Measurements from ENCODE around the gene EIF6. TPM values are rescaled to one million over a fixed set of nuclear protein-coding genes. Genes with fewer than 3 reads are reported as not detected.

EIF6 gene
- polyA plus RNA-seq, 4 donors = 140 to 182 (median 148) TPM

- no peak for DNase-seq (ENCODE audit: low read depth in 4 of 4, low spot score in 2 of 4)
These were observed 11.1 kb upstream of the EIF6 start for GRCh38 chr20:35295674-35296073.

DNA sequence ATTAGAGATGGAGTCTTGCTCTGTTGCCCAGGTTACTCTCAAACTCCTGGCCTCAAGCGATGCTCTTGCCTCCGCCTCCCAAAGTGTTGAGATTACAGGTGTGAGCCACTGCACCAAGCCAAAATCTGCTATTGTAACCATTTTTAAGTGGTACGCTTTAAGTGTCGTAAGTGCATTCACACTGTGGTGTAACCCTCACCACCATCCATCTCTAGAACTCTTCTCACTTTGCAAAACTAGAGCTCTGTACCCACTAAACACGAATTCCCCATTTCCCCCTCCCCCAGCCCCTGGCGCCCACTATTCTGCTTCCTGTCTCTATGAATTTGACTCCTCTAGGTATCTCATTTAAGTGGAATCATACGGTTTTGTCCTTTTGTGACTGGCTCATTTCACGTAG, 10.5 kb upstream of the EIF6 start:
- no peak for DNase-seq (ENCODE audit: low read depth in 4 of 4, low spot score in 2 of 4)

DNA sequence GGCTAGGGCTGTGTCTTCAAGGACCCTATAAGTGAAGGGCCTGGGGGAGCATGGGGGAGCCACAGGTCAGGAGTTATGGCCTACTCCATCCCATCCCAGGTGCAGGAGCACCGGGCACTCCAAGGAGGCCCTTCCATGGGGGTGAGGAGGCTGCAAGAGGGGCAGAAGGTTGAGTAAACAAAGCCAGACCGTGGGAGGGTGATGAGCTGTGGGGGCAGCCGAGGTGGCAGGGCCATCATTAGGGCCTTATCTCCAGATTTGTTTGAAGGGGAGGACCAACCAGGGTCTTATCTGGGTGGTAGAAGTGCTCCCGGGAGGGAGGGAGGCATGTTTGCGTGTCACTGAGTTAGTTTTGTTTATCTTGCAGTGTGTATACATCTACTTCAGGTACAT, 9.7 kb upstream of the EIF6 start:
- DNase-seq (ENCODE audit: low read depth in 4 of 4, low spot score in 2 of 4) = no peak

GRCh38 chr20:35293303-35294292, 9.0 kb upstream of the EIF6 start:
- no peak for DNase-seq (ENCODE audit: low read depth in 4 of 4, low spot score in 2 of 4)

GRCh38 chr20:35292504-35293285, 8.1 kb upstream of the EIF6 start:
- DNase-seq (ENCODE audit: low read depth in 4 of 4, low spot score in 2 of 4) = no peak

DNA sequence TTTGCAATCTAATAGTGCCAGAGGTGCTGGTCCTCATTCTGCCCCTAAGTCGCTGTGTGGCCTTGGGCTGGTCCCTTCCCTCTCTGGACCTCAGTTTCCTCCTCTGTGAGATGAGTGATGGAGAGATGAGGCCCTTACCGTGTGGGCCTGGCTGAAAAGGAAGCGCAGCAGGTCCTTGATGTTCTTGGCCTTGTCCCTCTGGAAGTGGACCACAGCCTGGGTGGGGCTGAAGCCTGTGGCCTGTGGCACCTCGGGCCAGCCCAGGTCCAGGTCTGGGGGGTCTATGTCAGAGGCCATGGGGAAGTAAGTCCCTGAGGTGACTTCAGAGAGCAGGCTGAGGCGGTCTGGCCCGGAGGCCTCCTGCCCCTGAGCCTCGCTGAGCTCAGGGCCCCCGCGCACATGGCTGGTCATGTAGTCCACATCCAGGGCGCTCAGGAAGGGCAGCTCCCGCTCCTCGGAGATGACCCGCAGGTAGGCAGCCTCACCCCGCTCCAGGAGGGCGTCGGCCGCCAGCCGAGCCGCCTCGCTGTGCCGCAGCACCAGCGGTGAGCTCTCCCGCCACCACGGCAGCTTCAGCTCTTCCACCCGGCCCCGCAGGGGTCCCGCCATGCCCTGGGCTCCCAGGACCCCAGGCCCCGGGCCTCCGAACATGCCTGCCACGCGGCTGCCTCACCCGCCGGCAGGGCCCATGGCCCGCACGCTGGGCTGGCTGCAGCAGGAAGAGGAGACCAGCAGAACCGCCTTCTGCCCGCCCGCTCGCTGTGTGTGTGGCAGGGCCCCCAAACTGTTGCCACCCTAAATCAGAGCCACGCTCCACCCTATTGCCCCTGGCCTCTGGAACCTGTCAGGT, 7.3 kb upstream of the EIF6 start, which contains the start of gene FAM83C:
FAM83C (minus strand) TSS at position 772 of the 850 bp plus-strand sequence; CDS start at position 651, 121 bp downstream.
- DNase-seq (ENCODE audit: low read depth in 4 of 4, low spot score in 2 of 4) = no peak

DNA sequence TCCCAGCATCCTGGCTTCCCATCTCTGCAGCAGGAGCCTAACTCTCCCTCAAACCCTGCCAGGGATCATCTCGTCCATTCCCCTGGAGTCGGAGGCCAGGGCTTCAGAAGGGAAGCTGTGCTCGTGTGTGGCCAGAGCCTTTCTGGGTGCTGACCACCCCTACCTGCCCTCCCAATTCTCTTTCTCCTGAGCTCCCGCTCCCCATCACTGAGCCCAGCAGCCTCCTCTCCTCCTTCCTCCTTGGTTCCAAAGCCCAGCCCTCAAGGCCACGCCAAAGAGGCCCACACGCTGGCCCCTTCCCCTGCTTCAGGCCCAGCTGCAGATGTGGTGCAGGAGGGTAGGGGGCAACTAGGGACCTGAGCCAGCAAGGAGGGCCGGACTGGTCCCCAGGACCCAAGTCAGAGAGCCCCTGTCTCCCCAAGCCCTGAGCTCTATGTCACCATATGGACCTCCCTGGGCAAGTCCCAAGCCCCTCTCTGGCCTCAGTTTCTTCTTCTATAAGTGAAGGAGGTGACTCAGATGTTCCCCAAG, 6.4 kb upstream of the EIF6 start:
- no peak for DNase-seq (ENCODE audit: low read depth in 4 of 4, low spot score in 2 of 4)

DNA sequence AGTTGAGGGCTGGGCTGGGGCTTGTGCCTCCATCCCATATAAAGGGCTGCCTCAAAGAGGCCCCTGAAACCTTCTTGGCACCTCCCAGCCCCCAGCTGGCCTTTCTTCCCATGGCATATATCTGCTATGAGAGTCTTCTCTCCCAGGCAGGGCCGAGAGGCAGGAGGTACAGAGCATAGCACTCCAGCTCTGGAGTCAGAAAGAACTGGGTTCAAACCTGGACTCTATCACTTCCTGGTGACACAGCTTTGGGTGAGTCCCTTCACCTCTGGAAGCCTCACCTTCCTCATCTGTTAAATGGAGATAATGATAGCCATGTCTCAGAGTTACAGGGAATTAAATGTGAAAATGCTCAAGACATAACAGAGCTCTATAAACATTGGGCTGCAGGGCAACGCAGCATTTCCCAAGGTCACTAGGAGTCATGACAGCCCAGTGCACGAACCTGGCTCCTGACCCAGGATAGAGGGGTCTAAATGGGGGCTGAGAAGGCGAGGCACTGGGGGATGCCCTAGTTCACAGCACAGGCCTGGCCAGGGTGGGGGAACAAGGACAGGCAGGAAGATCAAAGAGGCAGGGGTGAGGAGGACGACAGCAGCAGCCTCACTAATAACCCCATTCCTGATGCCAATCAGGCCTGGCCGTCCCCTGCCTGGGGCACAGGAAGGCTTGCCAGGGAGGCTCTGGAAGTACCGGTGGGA, 5.8 kb upstream of the EIF6 start:
- DNase-seq (ENCODE audit: low read depth in 4 of 4, low spot score in 2 of 4) = no peak

GRCh38 chr20:35288325-35289060, 3.9 kb upstream of the EIF6 start:
- DNase-seq (ENCODE audit: low read depth in 4 of 4, low spot score in 2 of 4) = no peak

DNA sequence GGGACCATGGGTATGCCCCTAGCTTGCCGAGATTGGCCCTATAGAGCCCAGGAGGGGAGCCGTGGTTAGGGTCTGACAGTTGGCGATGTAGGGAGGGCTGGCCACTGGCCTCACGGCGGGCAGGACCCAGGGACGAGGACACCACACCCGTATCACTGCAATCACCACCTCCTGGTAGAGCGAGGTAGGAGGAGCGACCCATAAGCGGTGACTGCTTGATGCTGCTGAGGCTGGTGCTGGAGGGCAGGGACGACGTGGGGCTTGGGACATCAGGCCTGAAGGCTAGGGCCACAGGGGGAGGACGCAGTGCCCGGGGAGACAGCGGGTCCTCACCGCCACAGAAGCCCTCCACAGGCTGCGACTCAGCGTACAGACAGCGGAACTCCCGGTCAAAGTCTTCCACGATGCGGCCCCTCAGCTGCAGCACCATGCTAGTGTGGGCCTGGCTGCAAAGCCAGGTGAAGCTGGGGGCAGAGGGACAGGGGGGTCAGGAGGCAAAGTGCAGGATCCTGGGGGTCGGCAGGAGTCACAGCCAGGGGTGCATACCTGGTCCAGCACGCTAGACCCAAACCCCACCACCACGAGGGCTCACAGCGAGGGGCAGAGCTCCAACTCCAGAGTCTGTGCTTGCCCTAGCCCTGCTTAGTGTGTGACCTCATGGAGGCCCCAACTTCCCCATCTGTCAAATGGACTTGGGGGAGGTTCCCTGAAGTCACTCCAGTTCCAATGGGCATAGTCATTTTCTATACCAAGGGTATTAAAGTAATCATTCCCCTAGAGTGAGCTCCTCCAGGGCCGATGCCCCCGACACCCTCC, 3.1 kb upstream of the EIF6 start:
- no peak for DNase-seq (ENCODE audit: low read depth in 4 of 4, low spot score in 2 of 4)

- no peak for DNase-seq (ENCODE audit: low read depth in 4 of 4, low spot score in 2 of 4)
These were observed 2.4 kb upstream of the EIF6 start for GRCh38 chr20:35286899-35287508.

DNA sequence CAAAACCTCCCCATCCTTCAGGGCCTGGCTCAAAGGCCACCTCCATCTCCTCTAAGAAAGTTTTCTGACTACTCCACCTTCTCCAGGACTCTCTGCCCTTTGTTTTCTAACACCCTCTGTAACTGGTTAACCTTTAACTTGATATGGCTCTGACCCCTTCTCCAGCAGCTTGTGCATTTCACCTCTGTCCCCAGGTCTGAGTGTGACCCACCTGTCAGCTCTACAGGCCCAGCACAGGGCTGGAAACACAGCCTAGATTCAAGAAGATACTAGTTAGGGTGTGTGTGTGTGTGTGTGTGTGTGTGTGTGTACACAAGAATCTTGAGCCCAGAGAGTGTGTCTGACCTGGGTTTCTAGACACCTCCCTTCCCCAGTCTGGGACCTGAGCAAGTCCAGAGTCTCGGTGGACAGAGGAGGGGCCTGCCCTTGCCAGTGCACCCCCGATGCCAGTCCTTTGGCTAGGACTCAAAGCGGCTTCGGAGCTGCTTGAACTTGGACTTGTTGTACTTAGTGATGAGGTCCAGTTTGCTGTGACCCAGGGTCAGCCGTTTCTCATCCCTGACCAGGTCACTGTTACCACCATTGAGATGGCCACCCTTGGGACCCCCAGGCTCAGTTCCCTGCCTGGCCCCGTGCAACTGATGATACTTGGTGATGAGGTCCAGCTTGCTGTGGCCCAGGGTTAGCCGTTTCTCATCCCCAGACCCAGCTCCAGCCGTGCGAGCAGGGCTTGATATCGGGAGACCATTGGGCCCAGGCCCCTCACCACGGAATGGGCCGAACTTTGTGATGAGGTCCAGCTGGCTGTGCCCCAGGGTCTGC, 1.7 kb upstream of the EIF6 start:
- no peak for DNase-seq (ENCODE audit: low read depth in 4 of 4, low spot score in 2 of 4)

DNA sequence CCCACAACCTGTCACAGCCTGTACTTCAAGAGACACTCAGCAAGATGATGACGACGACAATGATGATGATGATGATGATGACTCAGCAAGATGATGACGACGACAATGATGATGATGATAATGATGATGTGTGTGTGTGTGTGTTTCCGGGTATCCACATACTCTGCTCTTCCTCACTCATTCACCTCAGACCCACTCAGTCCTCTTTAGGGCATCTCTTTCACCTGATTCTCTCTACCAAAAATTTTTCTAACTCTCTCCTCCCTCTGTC, 1.2 kb upstream of the EIF6 start:
- DNase-seq (ENCODE audit: low read depth in 4 of 4, low spot score in 2 of 4) = no peak

GRCh38 chr20:35284992-35285805, 627 bp upstream of the EIF6 start:
- no peak for DNase-seq (ENCODE audit: low read depth in 4 of 4, low spot score in 2 of 4)

DNA sequence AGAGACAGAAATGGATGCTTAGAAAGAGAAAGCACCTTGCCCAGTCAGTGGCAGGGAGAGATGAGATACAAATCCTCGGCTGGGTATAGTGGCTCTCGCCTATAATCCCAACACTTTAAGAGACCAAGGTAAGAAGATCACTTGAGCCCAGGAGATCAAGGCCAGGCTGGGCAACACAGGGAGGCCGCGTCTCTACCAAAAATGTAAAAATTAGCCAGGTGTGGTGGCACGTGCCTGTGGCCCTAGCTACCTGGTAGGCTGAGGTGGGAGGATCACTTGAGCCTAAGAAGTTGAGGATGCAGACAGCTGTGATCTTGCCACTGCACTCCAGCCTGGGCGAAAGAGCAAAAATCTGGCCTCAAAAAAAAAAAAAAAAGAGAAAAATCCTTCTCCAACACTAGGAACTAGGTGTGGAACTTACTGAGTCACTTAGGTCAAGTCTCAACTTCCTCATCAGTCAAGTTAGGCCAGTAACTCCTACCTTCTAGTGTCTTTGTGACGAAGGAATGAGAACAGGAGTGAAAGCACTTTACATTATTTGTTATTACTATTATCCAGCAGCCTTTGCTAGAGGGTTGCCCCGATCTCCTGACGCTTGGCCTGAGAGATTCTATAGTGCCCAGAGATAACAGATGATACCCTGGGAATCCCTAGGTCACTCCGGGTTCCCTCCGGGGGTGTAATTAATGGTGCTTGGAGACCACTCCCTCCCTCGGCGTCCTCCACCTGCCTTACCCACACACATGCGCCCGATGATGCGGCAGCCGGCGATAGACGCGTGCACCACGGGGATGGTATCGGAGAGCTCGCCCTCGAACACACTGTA, 918 bp downstream of the EIF6 start:
- DNase-seq (ENCODE audit: low read depth in 4 of 4, low spot score in 2 of 4) = no peak
